ENCODE results near the gene NCAM2.

The NCAM2 gene

DNA sequence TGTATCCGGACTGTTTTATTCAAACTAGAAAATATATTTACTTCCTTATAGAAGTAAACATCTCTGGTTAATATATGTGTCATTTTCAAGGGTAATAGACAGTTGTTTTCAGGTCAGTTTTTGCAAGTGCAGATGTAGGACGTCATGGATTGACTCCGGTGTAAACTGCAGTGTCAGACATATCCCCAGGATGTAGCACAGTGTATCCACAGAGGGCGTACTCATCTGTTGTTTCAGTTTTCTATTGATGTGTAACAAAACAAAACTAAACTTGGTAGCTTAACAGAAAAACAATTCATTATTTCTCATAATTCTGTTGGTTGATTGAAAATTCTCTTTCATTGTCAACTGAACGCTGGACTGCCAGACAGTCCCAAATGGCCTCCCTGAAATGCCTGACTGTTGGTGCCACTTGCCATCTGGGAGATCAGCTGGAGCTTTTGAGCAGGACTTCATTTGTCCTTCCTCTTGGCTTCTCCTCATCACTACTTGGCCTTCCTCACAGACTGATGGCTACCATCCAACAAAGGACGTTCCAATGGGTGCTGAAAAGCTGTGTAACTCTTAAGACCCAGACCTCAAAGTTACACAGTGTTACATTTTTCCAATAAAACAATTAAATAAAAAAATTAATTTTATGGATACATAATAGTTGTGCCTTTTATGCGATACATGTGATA, 181.6 kb downstream of the NCAM2 start:
- DNase-seq, result no peak

DNA sequence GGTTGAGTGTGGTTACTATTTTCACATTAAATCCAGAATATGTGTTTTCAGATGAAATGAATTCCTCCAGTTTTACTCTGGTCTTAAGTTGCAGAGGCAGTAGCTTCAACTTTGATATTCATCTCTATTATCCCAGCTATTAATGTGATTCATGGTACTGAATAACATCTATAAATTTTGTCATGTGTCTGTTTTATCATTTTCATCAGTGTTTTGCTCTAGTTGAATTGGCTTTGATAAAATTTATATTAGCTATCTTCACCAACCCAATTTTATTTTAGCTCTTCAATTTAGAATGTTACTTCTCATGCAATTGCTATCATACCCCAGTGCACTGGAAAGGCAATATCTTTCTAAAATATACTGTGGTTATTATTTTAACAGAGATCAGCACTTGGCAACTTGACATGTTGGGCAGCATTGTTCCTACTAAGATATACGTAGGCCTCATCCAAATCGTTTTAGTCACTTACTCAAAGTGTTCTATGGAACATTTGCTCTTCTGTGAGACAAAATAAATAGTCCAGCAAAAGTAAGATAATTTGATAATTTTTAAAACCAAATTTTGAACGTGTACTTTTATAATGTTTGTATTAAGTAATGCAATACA, 184.3 kb downstream of the NCAM2 start:
- DNase-seq, result no peak

DNA sequence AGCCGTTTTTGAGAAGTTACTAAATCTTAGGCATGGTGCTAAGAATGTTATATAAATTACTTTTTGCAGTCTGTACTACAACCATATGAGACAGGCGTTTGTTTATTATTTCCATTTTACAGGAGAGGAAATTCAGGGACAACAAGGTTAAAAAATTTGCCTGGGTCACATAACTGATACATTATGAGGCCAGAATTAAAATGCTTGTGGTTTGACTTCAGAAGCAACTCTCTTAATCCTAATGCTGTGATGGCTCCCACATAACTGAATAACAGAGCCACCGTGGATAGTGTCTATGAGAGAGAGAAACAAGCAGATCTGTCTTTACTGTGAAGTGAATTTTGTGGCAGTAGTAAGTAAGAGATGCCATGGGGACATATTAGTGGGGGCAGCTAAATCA, 184.9 kb downstream of the NCAM2 start:
- DNase-seq, result no peak

DNA sequence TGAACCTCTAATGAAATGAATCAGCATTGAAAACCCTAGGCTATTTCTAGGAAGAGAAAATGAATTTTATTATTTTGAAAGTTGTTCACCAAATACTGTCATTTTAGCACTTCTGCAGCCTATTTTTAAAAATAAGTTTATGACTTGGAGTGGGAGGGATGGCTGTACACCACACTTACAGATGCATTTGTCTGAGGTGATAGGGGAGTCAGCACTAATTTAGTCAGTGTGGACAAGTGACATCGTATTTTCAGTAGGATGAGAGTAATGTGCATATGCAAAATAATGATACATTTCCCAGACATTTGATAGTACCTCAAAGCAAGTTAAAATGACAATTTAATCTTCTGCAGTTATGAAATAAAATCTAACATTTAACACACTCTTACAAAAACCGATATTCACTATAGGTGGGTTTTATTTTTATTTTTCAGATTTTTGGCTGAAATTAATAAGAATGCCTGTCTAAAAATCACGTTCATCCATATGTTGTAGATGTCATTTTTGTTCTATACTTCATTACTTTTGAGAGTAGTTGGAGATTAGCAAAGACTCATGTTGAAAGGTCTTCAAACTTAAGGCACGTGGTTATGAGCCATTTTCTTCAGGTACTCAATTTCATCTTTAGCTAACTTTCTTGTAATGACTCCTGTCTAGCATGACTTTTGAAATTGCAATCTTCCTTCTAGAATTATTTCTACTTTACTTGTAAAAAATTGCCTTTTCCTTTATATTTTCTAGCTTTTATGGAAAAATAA, 186.7 kb downstream of the NCAM2 start:
- no peak for DNase-seq

DNA sequence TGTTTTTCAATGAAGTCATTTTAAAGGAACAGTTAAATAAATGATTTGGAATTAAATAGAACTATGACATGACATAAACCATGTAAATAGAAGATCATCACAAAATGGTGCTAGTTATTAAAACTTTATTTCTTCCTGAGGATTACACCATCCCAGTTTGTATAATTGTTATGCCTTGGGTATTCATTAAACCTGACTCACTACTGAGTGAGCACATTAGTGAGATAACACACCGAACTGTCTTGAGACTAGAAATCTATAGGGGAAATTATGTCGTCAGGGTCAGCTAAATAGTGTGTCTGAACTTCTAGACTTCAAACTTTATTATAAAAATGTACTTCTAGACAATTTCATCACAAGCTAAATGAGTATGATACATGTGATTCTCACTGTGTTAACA, 189.4 kb downstream of the NCAM2 start:
- DNase-seq, result no peak

DNA sequence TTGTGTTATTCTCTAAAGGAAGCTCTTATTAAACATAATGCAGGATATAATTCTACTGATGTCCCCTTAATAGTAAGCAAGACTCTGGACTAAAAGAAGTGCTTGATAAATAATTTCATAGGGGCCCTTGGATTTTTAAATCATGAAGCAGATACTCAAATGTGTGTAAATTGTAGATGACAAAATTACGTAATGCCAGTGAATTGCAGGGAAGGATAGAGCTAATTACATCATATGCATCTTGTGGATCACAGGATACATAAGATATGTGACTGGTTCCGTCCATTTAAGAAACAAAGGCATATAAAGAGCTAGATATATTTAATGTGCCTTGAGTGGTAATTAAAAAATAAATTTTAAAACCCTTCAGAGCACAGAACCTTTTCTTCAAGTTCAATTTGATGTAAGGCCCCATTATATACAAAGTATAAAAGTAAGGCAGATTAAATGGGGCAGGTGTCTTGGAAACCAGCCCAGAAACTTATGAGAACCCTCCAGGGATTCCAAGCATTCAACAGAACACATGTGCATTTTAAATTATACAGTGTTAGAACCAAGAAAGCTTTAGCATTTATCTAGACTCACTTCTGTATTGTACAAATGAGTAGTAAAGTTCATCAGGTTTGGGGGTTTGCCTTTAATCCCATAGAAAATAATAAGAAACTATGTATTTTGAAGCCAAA, 190.4 kb downstream of the NCAM2 start:
- no peak for DNase-seq

DNA sequence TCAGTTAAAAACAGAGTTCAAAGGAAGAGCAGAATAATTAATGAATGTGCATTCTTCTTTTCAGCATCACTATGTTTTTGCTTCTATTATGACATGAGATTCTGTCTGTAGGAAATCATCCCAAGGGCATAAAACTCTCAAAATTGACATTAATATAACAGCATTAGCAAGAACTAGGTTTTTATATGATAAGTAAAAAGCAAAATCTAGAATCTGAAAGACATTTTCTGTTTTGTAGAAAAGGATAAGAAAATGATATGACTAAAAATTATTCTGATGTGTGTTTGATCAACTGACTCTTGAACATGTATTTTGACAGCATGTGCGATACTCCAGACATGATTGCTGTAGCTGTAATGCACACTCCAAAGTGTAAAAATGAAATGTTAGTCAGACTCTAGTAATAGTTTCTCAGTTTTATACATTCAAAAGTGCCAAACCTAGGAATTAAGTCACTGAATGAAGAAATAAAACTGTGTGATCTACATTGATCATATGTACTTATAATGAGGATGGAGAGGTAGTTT, 197.3 kb downstream of the NCAM2 start:
- no peak for DNase-seq

DNA sequence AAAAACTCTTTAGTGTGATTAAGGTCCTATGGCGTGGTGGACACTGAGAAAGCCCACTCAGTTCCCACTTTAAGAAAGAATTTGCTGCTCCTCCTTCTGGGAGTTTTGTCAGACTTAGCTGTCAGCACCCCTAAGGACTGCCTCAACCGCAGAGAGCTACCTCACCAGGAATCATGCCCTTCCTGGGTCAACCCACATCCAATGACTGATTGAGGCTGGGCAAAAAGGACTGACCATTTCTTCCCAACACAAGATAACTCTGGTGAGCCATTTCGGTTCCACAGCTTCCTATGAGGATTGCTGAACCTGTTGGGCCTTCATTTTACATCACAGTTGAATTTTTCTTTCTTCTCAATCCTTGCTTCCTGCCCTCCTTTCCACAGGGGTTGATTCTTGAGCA, 197.9 kb downstream of the NCAM2 start:
- DNase-seq, result no peak

DNA sequence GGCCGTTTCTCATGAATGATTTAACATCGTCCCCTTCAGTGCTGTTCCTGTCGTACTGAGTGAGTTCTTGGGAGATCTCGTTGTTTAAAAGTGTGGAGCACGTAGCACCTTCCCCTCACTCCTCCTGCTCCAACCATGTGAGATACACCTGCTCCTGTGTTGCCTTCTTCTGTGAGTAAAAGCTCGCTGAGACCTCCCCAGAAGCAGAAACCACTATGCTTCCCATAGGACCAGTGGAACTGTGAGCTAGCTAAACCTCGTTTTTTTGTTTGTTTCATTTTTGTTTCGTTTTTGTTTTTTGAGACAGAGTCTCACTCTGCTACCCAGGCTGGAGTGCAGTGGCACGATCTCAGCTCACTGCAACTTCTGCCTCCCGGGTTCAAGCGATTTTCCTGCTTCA, 198.6 kb downstream of the NCAM2 start:
- no peak for DNase-seq

DNA sequence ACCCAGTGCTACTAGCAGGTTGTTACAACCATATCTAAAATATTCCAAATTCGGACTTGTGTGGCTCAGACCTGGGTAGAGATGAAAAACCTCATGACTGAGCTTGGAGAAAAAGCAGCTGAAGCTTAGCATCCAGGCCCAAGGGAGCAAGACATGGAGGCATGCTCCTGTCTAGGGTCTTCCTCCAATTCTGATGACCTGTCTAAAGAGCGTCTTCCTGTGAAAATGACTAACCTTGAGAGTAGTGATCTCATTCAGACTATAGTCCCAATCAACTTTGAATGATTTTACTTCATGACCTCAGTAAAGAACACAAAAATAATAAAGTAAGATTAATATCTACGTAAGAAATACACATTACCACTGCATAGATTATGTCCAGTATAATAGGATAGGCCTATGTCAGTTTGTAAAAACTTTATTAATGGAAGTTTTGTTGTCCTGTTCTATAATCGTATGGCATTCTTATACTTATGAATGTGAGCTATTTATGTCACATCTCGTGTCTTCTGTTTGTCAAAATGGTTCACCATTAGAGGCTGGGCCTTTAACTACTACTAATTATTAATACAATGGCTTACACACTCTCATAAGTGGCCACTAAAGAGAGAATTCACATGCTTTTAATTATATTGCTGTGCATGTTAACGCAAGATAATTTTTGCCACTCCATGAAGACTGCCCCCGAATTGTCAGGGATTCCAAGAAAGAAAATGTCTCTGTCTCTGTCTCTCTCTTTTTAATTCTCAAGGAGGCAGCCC, 201.3 kb downstream of the NCAM2 start:
- no peak for DNase-seq

DNA sequence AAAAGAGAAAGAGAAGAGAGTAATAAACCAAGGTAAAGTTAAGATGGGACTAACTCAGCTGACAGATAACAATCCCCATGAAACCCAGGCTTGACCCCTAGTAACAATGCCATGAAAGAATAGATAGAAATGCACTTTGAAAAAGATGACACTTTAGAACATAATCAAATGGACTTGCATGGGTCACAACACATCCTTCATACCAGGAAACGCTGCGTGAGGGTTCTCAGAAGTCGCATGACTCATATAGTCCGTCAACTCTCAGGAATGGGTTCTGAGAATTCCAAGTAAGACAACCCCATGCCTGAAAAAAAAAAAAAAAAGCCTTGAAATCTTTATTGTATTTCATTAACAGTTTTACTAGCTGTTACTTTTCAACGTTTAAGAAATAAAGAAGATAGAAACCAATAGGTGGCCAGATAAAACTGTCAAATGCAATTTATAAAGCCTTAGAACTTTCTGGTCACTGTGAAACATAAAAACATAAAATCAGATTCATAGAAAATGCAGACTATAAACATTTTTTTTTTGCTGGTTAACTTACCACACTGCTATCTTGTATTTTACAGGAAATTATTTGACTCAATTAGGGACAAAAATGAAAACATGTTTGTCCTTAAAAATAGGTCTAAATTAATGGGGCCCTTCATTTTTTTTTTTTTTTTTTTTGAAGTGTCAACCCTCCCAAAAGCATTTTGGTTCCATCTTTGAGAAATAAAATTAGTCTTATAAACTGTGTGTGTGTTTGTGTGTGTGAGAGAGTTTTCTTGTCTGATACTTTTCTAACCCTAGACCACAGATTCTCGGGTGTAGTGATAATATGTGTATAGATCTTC, 202.1 kb downstream of the NCAM2 start:
- DNase-seq, result no peak

DNA sequence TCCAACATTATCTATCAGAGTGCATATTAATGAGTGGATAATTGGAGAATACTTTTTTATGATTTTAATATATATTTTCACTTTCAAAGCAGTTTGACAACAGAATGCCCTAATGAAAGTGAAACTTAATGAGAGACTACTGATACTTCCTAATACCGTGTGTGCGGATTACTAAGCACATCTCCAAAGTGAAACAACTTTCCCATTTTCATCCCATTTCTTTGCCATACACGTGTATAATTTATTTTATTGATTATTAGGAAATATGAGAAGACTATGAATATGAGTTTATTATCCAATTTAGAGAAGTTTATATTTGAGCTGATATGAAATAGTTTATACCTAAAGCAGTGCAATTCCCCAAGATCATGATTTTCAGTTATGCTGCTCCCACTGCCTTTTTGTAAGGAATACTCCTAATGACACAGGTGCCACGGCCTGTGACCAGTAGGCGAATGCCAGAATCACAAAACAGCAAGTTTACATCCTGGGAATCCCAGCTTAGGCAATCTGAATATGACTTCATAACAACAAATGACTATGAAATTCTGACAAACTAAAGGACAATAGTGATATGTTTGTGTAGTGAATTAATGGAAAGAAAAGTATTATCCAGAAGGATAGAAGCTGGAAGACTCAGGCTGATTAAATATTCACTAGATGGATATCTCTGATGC, 202.9 kb downstream of the NCAM2 start:
- no peak for DNase-seq

DNA sequence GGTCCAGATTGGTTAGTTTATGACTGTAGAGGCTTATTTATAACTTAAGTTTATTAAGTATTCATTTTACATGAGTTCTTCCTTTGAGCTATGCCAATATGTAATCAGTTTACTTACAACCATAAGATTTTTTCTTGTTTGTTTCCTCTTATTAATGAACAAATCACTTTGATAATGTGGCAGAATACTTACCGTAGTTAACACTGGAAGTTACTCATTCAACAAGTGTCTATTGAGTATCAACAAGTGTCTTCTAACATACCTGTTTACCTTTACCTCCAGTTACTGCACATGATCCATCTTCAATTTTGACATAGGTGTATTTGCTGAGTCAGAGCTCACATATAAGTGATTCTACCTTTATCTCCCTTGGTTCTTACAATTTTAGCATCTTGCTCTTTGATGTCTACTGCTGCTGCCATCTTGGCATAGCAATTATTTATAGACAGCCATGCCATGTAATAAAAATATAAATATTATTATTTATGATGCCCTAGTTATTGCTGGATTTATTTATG, 205.7 kb downstream of the NCAM2 start:
- DNase-seq, result no peak

DNA sequence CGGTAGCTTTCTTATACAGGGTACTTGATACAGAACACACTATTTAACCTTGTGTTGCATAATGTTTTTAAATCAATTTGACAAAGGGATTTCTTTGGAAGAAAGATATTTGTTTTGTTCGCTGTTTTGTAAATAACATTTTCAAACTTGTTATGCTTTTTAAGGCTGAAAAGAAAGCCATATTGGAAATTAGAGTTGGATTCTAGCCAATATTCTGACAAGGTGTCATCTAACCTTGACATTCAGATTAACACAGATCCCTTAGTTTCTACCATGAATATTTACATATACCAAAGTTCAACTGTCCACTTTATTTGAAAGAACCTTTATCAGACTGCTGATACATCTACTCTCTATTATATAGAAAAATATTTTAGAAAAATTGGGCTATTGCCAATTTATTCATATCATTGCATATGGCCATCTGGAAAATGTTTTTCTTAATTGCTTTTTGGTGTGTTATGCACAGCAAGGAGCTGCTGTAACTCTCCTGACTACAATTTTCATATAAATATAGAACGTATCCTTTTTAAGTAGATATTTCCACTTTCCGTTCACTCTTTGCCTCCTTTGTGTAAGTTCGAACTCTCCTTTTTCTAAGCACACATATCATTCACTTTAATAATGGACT, 206.3 kb downstream of the NCAM2 start:
- DNase-seq, result no peak

DNA sequence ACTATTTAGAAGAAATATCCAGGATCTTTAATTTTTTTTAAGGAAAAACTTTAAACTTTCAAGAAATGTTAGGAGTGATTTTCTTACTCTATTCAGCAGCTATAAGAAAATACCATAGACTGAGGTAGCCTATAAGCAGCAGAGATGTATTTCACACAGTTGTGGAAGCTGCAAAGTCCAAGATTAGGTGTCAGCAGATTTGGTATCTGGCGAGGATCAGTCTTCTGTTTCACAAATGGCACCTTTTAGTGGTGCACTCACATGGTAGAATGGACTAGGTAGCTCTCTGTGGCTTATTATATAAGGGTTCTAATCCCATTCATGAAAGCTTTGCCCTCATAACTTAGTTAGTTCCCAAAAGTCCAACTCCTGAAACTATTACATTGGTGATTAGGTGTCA, 207.4 kb downstream of the NCAM2 start:
- no peak for DNase-seq

DNA sequence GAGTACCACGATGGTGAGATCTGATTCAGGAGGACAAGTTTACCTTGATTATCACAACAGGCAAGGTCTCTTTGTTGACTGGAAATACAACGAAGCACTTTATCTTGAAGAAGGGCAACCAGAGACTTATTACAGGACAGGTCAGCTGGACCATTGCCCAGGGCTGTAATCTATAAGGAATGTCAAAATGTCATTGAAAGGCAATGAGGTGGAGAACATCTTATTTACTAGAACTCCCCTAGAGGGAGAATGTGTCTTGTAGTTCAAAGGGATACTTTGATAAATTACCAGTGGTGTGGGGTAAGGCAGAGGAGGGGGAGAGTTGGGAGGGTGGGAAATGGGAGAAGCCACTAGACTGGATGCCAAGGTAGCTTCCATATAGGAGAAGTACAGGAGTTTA, 212.3 kb downstream of the NCAM2 start:
- DNase-seq, result no peak

DNA sequence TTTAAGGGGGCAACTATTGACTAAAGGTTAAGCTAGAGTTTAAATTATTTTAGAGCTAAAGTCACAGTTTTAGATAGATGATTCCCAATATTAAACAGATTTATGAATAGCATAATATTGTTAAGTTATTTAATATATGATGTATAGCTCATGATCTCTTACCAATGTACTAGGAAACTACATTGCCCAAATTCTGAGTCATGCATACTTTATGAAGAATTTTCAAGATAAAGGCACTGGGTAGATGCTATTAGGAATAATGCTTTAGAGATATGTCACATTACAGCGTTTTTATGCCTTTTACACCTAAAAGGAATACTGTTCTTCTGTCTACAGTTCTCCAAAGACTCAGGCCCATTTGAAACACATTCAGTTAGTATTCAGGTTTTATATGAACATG, 215.1 kb downstream of the NCAM2 start:
- DNase-seq, result no peak

DNA sequence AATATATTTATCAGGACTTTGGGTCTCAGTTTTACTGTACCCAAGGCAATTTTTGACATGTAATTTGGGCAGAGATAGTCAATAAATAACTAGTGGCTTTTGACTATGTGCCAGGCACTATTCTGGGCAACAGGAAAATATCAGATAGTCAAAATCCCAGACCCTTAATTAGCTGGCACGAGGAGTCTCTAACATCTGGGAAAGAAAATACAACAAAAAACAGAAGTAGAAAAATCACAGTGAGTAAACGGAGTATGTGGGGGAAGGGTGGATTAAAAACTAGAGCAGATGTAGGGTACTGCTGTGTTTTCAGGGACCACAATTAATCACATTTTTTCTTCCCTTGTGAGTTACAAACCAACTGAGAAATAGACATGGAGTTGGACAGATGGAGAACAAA, 217.8 kb downstream of the NCAM2 start:
- DNase-seq, result no peak

DNA sequence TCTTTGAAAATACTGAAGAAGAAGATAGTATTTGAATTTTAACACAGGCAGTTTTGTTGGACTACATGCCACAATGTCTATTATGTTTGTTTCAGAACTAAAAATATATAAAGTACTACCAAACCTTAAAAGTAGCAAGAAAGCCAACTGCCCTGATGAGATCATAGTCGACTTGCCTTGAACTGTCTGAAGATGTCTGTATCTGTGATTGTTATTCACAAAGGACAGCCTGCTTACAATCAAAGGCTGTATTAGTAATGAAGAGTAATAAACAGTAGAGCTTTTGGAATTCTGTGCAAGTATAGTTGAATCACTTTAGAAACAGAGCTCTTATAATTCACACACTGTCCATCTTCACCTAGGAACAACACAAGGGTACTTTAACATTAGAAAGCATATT, 228.3 kb downstream of the NCAM2 start:
- DNase-seq, result no peak

DNA sequence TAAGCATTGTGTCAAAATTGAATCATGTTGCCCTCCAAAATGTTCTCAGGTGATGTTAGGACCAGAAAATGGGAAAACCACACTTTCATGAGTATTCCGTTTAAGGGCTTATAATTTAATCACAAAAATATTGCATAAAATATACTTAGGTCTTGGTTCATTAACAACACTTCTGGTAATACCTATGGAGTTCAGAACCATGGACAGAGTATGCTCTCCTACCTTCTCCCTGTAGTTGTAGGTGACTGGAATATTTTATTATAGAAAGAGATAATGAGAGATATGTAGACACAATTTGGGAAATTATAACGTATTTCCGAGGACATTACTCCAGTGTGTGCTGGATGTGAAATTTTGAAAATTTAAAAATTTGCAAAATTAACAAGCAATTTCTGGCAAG, 232.5 kb downstream of the NCAM2 start:
- DNase-seq, result no peak

DNA sequence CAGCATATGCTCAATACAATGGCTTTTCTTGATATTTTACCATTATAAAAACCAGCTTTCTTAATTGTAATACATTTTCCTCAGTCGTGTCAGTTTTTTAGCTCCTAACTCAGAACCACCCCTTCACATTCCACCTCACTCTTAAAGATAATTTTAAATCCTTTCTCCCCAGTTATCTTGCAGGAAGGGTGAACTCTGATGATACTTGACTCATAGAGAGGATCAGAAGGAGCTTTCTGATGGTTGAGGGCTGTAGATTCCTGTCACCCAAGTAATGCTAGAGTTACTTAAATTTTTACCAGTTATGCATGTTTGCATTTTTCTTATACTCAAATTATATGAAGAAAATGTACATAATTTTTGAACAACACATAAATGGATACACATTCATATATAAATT, 233.7 kb downstream of the NCAM2 start:
- DNase-seq, result no peak

Measured in NCI-H2029 (cell line).